Limb (tissue), 2 donors: ENCODE data around the gene ADGRG3.
A peak's percentile ranks its signal among the peaks of the same experiment; 100 is the strongest.
"Not testable (repeated sequence)": the region's sequence is repeated elsewhere in the genome, so short reads cannot be mapped to it uniquely, and the experiment has no call there.

Experiments
- DNase-seq, 2 donors: peaks; one replicate each; pipeline ENCODE4 v3.0.0-alpha.2; 2016; ENCODE audit errors: extremely low spot score in 2 of 2

ADGRG3 gene

DNA sequence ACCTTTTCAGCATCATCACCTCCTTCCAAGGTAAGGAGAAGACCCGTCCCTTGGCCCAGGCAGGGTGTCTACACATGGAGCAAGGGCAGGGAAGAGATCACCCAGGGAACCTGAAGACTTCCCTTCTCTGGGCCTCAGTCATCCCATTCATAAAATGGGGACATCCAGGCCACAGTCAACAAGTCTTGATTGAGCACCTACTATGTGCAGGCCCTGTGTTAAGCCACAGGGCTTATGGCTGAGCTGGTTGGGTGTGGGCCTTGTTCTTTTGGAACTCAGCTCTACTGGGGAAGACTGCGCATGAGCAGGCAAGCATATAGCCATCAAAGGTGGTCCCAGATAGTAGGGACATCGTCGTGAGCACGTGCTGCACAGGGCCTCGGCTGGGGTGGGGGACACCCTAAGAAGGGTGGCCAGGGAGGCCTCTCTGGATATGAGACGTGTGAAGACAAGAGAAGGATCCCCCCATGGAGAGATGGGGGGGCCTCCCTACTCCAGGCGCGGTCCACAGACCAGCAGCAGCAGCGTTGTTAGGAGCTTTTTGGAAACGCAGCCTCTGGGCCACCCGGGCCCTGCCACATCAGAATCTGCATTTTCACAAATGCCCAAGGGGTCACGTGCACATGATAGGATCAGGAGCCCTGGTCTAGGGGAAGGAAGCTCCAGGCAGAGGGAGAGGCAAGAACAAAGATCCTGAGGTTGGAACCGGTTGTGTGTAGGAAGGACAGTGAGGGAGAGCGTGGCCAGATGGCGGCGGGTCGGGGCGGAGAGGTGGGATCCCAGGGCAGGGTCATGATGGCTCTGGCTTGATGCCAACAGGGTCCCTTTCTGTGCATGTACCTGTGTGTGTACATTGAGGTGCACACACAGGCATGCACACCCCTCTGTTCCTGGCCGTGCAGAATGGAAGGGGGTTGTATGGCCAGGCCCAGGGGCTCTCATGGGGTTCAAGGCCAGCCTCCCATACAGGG is 5.9 kb upstream of the ADGRG3 start:
- no peak for DNase-seq

DNA sequence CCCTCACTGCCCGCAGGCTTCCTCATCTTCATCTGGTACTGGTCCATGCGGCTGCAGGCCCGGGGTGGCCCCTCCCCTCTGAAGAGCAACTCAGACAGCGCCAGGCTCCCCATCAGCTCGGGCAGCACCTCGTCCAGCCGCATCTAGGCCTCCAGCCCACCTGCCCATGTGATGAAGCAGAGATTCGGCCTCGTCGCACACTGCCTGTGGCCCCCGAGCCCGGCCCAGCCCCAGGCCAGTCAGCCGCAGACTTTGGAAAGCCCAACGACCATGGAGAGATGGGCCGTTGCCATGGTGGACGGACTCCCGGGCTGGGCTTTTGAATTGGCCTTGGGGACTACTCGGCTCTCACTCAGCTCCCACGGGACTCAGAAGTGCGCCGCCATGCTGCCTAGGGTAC is 4.7 kb upstream of the ADGRG3 start:
- DNase-seq, result no peak

DNA sequence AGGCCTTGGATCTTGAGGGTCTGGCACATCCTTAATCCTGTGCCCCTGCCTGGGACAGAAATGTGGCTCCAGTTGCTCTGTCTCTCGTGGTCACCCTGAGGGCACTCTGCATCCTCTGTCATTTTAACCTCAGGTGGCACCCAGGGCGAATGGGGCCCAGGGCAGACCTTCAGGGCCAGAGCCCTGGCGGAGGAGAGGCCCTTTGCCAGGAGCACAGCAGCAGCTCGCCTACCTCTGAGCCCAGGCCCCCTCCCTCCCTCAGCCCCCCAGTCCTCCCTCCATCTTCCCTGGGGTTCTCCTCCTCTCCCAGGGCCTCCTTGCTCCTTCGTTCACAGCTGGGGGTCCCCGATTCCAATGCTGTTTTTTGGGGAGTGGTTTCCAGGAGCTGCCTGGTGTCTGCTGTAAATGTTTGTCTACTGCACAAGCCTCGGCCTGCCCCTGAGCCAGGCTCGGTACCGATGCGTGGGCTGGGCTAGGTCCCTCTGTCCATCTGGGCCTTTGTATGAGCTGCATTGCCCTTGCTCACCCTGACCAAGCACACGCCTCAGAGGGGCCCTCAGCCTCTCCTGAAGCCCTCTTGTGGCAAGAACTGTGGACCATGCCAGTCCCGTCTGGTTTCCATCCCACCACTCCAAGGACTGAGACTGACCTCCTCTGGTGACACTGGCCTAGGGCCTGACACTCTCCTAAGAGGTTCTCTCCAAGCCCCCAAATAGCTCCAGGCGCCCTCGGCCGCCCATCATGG is 4.0 kb upstream of the ADGRG3 start:
- DNase-seq, result no peak

DNA sequence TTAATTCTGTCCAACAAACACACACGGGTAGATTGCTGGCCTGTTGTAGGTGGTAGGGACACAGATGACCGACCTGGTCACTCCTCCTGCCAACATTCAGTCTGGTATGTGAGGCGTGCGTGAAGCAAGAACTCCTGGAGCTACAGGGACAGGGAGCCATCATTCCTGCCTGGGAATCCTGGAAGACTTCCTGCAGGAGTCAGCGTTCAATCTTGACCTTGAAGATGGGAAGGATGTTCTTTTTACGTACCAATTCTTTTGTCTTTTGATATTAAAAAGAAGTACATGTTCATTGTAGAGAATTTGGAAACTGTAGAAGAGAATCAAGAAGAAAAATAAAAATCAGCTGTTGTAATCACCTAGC is 3.5 kb upstream of the ADGRG3 start:
- DNase-seq, result no peak

DNA sequence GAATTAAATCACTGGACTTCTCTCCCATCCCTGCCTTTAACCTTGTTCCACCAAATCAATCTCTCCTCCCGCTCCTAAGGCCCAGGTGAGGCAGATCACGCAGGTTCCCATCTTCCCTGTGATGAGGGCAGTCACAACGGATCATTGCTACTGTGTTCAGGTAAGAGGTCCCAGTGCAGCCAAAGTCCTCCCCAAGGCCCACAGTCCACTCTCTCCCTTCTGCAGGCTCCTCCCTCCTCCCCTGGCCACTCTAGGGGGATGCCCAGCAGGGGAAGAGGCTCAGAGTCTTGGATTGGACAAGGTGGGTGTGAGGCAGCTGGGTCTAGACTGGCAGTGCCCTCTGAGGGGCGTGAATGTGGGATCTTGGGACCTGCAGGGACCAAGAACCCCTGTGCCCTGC is 2.6 kb upstream of the ADGRG3 start:
- DNase-seq, result no peak

DNA sequence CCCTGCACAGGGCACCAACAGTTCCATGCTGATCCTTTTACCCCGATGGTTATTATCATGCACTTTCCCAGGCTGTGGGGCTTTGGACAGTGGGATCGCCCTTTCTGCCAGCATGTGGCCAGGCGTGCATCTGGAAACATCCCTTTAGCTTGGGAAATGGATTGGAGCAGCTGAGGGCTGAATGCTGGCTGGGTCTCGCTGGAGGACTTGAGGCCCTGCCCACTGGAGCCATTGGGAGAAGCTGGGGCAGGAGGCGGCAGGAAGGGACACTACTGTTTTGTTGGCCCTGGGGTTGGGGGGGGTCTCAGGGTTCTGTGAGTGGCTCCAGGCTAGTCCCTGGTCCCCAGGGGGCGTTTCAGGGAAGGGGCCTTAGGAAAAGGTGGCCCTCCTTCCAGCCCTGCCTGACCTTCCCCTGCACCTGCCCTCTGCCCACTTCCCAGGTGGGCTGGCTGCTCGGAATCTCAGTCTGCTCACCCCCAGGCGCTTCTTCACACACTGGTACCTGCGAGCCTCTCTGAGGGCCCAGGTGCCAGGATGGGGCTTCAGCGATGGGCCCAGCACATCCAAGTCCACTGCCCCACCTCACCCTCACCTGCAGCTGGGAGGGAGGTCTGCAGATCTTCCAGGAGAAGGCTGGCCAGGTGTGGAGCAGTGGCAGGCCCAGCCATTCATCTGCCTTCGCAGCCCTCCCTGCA is 1.6 kb upstream of the ADGRG3 start:
- DNase-seq, result no peak

DNA sequence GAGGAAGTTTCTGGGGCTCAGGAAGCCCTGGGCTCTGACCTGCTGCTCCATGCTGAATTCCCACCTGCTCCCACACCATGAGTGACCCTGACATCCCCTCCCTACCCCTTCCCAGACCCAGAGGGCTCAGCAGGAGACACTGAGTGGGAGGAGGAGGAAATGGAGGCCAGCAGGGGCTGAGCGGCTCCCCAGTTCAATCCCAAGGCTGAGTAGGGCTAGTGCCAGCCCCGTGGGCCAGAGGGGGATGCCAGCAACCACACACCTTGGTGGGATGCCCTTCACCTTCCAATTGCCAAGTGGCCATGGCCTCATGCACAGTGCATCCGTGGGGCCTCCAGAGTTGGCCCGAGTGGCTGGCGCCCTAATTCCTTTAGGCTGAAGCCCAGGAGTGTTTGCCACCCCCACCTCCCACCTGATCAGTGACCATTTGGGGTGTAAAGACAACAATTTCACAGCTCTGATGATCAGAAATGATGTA is 1.0 kb upstream of the ADGRG3 start:
- no peak for DNase-seq

DNA sequence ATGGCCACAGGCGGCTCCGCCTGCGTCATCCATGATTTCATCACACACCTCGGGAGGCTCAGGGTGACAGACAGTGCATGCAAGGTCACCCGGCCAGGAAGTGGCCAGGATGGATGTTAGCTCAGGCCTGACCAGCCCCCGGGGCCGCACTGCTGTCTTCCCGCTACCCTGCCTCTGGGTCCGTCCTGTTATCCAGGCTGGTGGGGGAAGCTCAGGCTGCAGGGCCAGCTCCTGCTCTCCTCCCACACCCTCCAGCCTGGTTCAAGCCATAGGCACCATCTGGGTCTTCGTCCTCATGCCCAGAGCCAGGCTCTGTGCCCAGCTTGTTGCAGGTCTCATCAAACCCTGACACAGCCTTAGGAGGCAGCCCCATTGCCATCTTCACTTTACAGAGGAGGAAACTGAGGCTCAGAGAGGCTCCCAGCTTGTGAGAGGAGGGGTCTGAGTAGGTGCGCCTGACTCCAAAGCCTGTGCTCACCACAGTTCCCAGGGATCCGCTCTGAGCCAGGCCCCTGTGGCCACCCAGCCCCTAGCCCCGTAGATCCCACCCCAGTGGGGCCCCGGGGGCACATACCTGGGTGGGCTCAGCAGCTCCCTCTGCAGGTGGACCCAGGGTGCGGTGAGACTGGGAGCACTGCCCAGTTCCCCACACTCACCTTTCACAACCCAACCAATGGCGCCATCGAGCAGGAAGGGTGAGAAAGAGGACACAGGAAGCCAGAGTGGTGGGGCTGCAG is 412 bp upstream of the ADGRG3 start:
- DNase-seq, result no peak

DNA sequence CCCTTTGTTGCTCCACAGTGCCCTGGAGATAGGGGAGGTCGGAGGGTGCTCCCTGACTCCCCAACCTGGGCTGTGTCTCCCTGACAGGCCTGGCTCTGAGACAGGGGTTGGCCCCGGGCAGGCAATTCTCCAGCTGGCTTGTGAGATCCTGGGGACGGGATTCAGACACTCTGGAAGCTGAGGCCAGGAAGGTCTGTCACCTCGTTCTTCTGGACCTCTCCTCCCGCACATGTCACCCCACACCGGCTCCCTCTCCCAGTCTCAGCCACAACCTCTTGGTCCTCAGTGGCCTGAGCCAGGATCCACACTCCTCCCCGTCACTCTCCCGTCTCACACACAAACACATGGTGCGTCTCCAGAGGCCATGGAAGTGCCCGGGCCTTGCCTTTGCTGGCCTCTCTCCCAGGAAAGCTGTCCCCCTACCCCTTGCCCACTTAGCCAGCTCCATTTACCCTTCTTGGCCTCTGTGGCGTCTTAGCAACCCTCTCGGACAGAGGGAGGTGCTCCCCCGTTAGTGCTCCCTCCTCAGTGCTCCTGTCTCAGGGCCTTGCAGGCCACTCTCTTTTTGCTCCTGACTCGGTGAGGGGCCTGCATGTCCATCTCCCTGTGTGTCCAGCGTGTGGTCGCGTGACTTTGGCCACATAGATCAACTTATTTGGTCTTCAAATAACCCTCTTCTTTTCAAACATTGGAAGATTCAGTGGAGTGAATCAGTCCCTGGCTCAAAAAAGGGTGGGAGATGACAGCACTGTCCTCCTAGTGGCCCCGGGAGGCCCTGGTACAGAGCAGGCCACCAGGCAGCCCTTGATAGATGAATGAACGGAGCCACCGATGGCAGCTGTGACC is 747 bp downstream of the ADGRG3 start:
- DNase-seq, result no peak

DNA sequence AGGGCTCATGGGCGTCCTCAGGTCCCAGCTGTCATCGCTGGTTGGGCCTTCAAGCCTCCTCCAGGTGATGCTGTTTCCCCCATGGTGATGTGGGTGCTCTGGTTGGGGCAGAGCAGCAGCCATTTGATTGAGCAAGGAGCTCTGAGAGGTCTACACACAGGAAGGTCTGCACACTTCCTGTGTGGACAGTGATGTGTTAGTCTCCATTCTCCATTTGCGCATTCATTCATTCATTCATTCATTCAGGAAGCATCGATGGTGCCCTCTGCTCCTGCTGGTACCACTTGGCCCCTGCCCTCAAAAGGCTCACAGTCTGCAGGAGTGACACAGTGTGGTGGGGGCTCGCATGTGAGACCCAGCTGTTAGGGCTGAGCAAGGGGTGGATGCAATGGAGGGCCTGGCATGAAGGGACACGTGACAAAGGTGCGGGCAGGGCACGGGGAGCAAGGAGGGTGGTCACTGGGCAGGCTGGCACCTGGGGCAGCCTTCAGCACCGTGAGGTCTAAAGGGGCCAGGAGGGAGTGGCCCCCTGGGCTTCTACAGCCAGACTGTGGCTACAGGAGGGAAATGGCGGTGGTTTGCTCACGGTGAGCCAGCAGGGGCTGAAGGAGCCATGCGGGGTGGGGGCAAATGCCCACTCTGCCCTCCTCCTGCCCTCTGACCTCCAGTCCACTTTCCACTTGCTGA is 1.5 kb downstream of the ADGRG3 start:
- DNase-seq, result no peak

DNA sequence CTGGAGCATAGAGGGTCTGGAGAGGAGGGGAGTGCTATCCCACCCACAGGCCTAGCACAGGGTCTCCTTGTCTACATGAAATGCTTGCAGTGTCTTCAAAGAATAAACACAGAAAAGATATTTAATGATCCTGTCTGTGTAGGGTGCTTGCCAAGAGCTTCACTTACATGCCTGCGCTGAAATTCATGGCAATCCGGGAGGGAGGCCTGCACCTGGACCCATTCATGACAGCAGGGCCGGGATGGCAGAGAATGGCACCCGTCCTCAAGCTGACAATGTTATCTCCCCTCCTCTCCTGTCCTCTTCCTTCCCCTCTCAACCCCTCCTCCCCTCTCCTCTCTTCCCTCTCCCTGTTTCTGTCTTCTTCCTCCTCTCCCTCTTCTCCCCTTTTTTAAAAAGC is 2.1 kb downstream of the ADGRG3 start:
- DNase-seq, result no peak

DNA sequence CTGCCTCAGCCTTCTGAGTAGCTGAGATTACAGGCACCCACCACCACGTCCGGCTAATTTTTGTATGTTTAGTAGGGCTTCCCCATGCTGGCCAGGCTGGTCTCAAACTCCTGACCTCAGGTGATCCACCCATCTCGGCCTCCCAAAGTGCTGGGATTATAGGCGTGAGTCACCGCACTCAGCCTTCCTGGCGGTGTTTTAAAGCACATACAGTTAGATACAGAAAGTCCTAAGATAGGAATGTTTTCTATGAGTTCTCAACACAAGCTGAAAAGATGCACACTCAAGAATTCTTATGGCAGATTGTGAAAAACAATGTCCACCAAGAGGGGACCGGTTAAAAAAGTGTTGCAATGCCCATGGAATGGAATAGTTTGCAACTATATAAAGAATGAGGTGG is 3.3 kb downstream of the ADGRG3 start:
- not testable (repeated sequence) for DNase-seq

DNA sequence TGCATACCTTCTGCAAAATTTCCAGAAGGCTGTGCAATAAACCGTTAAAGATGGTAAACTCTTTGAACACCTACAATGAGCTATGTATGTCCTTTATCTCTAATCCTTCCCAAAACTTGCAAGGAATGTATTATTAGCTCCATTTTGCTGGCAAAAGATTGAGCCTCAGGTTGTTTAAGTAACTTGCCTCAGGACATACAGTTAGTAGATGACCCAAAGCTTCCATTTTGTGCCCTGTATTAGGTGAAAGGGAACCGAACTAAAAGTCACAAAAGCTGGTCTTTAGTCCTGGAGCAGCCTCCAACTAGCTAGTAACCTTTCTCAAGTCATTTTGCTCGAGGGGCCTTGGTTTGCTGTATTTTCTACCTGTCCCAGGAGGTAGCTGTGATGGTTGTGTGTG is 4.3 kb downstream of the ADGRG3 start:
- DNase-seq, result no peak

DNA sequence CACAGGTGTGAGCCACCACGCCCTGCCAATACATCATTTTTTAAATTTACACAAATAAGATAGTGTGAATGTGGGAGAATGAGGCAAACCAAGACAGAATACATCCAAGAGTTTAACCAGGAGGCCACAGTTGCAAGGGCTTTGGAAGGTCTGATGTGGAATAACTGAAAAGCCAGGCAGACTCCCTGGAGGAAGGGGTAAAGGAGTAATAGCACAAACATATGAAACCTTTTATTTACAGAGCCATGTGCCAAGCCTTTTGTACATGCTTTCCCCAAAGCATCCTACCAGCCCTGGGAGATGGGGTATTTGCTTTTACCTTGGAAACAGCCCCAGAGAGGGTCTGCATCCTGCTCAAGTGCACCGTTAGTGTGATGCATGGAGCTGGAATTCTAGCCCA is 4.7 kb downstream of the ADGRG3 start:
- no peak for DNase-seq

DNA sequence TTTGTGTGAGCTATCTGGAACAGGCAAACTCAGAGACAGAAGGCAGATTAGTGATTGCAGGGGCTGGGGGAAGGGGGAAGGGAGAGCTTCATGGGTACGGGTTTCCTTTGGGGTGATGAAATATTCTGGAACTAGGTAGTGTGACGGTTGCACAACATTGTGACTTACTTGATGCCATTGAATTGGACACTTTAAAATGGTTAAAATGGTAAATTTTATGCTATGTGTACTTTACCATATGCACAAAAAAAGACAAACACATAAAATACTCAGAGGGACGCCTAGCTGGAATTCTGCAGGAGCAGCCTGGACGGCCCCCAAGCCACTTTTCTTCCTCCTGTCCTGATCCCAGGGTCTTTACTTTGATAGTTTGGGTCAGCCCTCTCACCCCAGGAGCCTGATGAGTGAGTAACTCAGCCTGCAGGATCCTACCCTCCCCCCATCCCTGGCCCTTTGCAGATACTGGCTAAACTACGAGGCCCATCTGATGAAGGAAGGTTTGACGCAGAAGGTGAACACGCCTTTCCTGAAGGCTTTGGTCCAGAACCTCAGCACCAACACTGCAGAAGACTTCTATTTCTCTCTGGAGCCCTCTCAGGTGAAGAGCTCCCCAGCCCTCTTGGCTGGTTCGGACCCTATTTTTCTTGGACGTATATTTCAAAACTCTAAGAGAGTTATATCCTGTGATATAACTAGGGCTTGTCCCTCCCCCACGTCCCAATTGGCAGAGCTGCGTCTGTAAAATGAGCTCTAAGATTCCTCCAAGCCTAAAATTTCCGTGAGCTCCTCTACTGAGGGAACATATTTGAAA is 7.8 kb downstream of the ADGRG3 start:
- peak in 1 of 2 donors; percentile 43 for DNase-seq

DNA sequence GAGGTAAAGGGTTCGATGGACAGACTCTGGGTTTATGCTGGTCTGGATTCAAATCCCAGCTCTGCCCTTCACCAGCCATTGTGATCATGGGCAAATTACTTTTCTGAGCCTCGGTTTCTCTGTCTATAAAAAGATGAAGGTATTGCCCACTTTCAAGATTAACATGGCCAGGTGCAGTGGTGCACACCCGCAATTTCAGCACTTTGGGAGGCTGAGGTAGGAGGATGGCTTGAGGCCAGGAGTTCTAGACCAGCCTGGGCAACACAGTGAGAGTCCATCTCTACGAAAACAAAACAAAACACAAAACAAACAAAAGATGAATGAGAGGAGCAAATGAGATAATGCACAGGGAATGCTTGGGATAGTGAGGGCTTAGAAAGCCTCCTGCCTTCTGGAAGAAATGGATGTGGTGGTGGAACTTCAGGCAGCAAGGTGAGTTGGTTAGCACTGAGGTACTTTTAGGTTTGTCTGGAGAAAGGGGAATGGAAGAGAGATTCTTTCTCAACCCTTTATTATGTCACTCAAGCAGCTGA is 8.5 kb downstream of the ADGRG3 start:
- DNase-seq, result no peak

DNA sequence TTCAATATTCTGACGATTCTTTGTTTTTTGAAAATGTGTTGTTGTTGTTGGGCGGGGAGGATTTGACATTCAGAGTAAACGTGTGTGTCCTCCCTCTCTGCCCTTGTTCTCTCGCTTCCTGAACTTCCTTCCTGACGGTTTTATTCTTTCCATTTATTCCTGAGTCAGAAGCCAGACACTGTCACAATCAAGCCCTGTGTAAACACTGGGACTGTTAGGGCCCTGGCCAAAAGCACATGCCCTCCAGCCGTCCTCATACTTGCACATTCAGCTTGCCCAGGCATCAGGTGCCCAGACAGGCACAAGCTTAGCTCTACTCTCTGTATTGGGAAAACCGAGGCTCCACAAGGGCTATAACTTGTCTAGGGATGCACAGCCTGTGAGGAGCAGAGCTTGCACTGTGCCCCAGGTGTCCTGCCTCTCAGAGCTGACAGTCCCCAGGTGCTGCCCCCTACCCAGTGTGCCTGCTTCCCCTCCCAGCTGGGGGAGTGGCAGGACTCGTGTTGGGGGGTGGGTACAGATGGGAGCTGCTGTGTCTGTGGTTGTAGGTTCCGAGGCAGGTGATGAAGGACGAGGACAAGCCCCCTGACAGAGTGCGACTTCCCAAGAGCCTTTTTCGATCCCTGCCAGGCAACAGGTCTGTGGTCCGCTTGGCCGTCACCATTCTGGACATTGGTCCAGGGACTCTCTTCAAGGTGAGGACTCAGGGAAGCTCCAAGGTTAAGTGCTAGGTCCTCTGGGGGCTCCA is 9.7 kb downstream of the ADGRG3 start:
- DNase-seq, result no peak

DNA sequence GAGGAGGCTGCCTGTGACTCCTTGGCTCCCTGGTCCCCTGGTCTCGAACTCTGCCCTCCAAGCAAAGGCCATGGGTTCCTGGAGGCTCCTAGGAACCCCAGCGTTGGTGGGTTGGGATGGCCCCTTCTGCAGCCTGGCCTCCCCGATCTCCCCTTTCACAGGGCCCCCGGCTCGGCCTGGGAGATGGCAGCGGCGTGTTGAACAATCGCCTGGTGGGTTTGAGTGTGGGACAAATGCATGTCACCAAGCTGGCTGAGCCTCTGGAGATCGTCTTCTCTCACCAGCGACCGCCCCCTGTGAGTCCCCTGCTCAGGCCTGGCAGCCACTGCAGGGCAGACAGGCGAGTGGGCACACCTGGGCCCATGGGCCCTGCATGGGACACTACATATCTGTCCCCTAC is 10.9 kb downstream of the ADGRG3 start:
- DNase-seq, result no peak
